NCI-H774 (cell line): ENCODE data around the gene SSH3.
A peak's percentile ranks its signal among the peaks of the same experiment; 100 is the strongest.

Source experiments
- DNase-seq: peaks from one replicate; lab custom pipeline; 2025; lab: John Stamatoyannopoulos, UW

The SSH3 gene

DNA sequence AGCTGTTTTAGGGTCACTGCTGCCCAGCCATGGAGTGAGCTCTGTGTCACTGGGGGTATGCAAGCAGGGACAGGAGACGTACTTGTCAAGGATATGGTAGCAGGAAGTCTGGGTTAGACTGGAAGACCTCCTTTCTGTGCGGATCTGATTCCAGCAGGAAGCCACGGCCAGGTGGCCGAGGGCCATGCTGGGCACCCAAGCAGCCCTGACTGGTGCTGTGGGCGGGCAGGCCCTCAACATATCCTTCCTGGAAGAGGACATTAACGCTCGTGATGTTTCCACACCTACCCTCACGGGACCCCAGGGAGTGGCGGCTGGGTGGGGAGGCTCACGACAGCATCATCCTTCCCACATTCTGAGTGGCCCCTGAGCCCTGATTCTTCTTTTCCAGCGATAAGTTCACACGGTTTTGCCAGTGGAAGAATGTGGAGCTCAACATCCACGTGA lies 23.0 kb upstream of the SSH3 start:
- no peak for DNase-seq

DNA sequence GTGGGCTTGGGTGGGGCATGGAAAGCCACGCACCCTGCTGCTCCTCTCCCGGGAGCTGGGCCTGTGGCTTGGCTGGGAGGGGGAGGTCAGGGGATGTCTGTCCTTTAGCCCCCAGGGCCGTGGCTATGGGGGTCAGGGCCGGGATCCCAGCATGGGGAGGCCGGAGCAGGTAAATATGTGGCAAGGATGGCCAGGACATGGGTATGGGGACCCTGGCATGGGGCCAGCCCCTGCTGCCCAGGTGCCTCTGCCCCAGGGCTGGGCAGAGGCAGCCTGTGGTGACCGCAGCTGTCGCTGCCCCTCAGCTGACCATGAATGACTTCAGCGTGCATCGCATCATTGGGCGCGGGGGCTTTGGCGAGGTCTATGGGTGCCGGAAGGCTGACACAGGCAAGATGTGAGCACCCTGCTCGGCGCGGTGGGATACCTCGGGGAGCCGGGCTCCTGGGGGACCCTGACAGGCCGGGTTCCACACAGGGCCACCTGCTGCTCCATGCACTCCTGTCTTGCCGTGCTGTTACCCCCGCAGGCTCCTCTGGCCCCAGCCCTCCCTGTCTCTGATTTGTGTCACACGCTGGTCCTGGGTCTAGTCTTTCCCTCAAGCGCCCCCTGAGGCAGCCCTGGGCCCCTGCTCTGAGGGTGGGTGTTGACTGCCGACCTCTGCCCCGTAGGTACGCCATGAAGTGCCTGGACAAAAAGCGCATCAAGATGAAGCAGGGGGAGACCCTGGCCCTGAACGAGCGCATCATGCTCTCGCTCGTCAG lies 22.4 kb upstream of the SSH3 start:
- DNase-seq: no peak

GRCh38 chr11:67281552-67282150 lies 21.7 kb upstream of the SSH3 start:
- DNase-seq: no peak

DNA sequence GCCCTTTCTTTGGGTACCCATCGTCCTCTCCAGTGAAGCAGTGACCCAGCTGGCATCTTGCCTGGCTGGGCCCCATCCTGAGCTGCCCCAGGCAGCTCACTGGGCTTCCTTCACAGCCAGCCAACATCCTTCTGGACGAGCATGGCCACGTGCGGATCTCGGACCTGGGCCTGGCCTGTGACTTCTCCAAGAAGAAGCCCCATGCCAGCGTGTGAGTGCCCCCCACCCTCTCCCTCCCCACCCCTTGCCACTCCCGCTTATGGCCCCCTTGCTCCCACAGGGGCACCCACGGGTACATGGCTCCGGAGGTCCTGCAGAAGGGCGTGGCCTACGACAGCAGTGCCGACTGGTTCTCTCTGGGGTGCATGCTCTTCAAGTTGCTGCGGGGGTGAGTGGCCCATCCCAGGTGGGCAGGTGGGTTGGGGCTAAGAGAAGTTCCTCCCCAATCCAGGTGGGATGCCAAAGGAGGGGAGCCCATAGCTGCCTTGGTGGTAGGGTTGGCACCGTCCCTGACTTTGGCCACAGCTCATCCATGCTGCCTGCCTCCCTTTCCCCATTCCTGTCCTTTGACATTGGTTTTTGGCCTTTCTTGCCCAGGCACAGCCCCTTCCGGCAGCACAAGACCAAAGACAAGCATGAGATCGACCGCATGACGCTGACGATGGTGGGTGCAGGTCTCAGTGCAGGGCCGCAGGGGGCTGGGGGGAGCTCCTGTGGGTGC lies 21.0 kb upstream of the SSH3 start:
- no peak for DNase-seq

- no peak for DNase-seq
These were observed 20.4 kb upstream of the SSH3 start for GRCh38 chr11:67282876-67283371.

- no peak for DNase-seq
These were observed 19.8 kb upstream of the SSH3 start for GRCh38 chr11:67283481-67283963.

GRCh38 chr11:67284811-67285540 lies 18.4 kb upstream of the SSH3 start:
- no peak for DNase-seq

- DNase-seq: no peak
These were observed 17.5 kb upstream of the SSH3 start for GRCh38 chr11:67285541-67286498.

DNA sequence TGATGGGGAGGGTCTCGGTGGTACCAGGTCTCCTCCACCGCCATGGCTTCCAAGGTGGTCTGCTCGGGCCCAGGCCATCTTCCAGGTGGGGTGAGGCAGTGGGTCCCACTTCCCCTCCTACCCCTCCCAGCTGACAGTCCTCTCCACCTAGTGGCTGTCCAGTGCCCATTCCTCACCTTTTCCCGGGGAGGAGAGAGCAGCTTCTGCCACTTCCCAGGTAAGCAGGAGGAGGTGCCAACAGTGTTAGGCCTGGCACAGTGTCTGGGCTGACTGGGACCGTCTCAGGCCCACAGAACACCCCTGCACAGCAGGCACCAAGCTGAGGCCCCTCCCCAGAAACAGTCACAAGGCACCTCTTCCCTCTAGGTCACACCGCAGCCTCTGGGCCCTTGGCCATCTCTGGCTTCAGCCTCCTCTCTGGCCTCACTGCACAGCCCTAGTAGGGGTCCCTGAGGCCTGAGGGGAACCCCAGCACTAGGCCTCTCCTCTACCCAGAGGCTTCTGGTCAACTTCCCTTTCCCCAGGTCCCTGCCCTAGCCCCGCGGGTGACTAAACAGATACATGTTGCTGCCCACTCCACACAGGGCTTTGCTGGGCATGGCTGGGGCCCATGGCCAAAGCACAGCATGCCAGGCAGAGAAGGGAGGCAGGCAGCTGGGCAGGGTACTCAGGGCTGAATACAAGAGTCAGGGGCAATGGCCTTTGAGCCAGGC lies 16.6 kb upstream of the SSH3 start:
- no peak for DNase-seq

GRCh38 chr11:67287355-67288197 lies 15.8 kb upstream of the SSH3 start:
- no peak for DNase-seq

GRCh38 chr11:67288198-67288451 lies 15.2 kb upstream of the SSH3 start:
- no peak for DNase-seq

DNA sequence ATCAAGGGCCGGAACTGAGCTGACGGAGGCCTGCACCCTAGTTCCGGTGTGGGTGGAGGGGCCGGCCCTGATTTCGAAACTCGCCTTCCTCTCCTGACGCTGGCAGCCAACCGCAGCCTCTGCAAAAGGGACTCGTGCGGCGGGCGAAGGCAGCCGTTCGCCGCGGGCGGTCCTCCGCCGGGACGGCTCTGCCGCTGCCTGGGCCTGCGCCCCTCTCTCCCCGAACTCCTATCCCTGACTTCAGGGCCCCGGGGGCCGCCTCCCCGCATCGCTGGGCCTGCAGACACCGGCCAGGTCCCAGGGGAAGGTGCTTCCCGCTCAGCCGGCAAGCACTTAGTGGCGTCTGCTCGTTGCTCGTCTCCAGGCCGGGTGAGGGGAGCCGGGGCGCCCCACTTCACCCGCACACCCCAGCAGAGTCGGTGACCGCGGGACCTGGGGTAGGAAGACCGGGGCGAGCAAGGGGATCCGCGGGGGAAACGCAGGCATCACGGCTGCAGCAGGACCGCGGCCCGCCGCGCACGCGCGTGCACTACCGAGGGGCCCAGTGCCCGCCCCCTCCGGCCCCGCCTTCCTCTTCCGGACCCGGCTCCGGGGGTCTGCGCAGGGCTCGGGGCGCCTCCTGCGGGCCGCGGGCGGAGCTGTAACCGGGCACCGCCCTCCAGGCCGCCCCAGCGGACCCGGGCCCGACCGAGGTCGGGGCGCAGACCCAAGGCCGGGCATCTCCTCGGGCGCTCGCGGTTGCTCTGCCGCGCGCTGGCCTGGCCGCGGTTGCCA lies 14.7 kb upstream of the SSH3 start:
- peak; percentile 83 for DNase-seq

GRCh38 chr11:67289226-67289650 lies 14.1 kb upstream of the SSH3 start, which contains the start of gene ANKRD13D:
ANKRD13D (plus strand) TSS chr11:67289303; CDS start chr11:67289461, 158 bp downstream.
- DNase-seq: no peak

DNA sequence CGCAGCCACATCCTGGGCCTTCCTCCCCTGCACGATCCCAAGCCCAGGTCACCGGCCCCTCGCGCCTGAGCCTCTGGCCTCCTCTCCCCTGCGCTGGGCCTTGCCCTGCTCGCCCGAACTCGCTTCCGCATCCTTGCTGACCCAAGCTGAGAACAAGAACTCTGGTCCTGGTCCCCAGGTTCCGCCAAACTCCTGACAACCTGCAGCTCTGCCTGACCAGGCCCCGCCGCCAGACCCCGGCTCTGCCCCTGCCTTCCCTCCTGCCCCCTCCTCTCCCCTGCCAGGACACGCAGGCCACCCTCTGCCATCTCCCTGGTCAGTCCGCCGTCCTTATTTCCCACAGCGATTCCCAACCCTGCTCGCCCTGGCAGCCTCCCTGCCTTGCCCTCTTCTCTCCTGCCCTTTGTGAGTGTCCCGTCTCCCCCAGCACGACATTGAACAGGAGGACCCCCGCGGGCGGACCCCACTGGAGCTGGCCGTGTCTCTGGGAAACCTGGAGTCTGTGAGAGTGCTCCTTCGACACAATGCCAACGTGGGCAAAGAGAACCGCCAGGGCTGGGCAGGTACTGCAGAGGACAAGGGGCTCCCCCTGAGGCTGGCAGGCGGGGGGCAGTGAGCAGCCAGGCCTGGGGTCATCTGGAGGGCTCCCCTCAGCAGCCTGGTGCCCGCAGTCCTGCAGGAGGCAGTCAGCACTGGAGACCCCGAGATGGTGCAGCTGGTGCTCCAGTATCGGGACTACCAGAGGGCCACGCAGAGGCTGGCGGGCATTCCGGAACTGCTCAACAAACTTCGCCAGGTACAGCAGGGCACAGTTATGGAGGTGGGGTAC lies 13.5 kb upstream of the SSH3 start:
- DNase-seq: no peak

DNA sequence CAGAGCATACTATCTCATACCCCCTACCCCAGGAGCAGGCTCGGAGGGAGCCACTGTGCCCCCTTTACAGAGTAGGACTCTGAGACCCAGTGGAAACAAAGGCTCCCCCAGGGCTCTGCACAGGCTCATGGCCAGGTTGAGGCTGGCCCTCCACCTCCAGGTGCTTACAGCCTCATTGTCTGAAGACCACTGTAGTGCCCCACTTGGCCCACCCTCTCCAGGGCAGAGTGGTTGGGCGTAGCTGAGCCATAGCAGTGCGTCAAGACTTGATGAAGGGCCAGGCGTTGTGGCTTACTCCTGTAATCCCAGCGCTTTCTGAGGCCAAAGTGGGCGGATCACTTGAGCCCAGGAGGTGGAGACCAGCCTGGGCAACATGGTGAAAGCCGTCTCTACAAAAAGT lies 12.5 kb upstream of the SSH3 start:
- no peak for DNase-seq

DNA sequence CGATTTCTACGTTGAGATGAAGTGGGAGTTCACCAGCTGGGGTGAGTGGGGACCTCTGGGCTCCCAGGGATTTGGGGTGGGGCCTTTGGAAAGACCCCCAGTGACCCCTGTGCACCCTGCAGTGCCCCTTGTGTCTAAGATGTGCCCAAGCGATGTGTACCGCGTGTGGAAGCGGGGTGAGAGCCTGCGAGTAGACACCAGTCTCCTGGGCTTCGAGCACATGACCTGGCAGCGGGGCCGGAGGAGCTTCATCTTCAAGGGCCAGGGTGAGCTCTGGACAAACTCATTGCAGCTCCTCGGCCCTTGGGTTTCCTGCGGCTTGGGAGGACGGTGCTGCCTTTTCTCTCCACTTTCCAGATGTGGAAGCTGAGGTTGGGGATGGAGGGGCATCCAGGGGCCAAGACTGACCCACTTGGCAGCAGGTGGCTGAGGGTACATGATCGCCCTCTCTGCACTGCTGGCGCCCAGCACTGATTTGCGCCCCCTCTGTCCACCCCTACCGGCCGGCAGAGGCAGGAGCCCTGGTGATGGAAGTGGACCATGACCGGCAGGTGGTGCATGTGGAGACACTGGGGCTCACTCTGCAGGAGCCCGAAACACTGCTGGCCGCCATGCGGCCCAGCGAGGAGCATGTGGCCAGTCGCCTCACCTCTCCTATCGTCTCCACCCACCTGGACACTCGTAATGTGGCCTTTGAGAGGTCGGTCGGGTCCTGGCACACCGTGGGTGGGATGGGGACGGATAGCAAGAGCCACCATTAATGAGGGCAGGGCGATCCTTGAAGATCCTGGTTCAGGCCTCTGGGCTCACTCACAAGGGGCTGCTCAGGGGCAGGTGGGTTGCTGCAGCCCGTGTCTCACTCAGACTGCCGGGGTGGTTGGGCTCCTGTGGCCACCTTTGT lies 11.6 kb upstream of the SSH3 start:
- DNase-seq: no peak

DNA sequence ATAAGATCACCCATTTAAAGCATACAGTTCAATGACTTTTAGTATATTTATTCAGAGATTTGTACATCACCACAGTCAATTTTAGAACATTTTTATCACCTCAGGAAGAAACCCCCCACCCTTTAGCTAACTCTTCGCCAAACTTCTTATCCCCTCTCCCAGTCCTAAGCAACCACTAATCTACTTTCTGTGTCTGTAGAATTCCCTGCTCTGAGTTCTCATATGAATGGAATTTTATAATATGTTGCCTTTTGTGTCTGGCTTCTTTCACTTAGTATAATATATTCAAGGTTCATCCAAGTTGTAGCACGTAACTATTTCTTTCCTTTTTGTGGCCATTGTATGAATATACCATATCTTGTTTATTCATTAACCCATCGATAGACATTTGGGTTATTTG lies 10.7 kb upstream of the SSH3 start:
- no peak for DNase-seq
